SJSA1 (cell line): ENCODE data around the gene MTCH1. TPM values are rescaled to one million over a fixed set of nuclear protein-coding genes. Genes with fewer than 3 reads are reported as not detected.
A peak's percentile ranks its signal among the peaks of the same experiment; 100 is the strongest.
"Not testable (repeated sequence)": the region's sequence is repeated elsewhere in the genome, so short reads cannot be mapped to it uniquely, and the experiment has no call there.

ENCODE experiments used
- DNase-seq, 2 experiments: peaks; one replicate each; pipeline ENCODE4 v3.0.0-alpha.2; 2015 to 2020; ENCODE audit warnings: low spot score in 2 of 2, low read depth in 1 of 2
- H3K27ac ChIP-seq: fragments of 250-450 bp; sonication (Bioruptor Pico); 2 replicates; pipeline ENCODE4 v1.5.1; 2020; ENCODE audit warnings: mild to moderate bottlenecking, moderate library complexity
- H3K27me3 ChIP-seq: fragments of 250-450 bp; sonication (Bioruptor Pico); replicated peaks from 2 replicates; pipeline ENCODE4 v1.5.1; 2020; ENCODE audit warnings: mild to moderate bottlenecking, moderate library complexity
- H3K36me3 ChIP-seq: fragments of 250-450 bp; sonication (Bioruptor Pico); 2 replicates; pipeline ENCODE4 v1.5.1; 2020; ENCODE audit warnings: mild to moderate bottlenecking
- H3K4me1 ChIP-seq: fragments of 250-450 bp; sonication (Bioruptor Pico); replicated peaks from 2 replicates; pipeline ENCODE4 v1.6.1; 2021; ENCODE audit warnings: mild to moderate bottlenecking
- H3K4me3 ChIP-seq: fragments of 250-450 bp; sonication (Bioruptor Pico); 2 replicates; pipeline ENCODE4 v1.5.1; 2020; ENCODE audit warnings: mild to moderate bottlenecking
- H3K9me3 ChIP-seq: fragments of 250-450 bp; sonication (Bioruptor Pico); replicated peaks from 2 replicates; pipeline ENCODE4 v1.5.1; 2020; ENCODE audit warnings: mild to moderate bottlenecking
- total RNA-seq: library from RNA; depleted of rRNA; stranded (reverse); fragments of >200 nt; shearing (Covaris generic); gene quantifications from 2 replicates; pipeline ENCODE4 v1.2.3, GENCODE V29; 2014

Gene MTCH1
- total RNA-seq, 1 experiment from 2014 or later = 297 TPM

DNA sequence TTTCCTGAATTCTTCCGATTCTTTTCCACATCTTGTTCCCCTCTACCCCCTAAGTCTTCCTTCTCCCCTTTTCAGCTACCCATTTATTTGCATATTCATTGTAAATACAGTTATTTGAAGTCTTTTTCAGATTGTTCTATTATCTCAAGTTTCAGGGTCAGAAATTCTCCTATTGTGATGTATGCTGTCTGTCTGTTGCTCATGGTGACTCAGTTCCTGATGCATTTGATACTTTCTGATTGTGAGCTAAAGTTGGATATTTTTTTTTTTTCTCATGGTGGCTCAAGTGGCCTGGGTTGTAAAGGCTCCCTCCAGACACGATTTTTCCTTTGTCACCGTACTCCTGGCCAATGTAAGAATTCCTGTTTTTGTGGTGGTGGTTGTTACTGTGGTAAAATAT lies 36.4 kb downstream of the MTCH1 start:
- peak overlapping the region; percentile 39 for H3K27ac ChIP-seq
- no peaks in the 10 kb centered on the region for H3K36me3 ChIP-seq
- 0 out of 2 replicates have a peak, but pooled peaks cover 3% of the 10 kb centered on the region for H3K27me3 ChIP-seq
- H3K4me3 ChIP-seq = no peak overlapping the region
- H3K4me1 ChIP-seq = peaks cover 19% of the 10 kb centered on the region
- no peaks in the 10 kb centered on the region; the same call in 1 of the 2 replicates for H3K9me3 ChIP-seq
- DNase-seq = peak in 1 of 2 experiments; percentile 46

DNA sequence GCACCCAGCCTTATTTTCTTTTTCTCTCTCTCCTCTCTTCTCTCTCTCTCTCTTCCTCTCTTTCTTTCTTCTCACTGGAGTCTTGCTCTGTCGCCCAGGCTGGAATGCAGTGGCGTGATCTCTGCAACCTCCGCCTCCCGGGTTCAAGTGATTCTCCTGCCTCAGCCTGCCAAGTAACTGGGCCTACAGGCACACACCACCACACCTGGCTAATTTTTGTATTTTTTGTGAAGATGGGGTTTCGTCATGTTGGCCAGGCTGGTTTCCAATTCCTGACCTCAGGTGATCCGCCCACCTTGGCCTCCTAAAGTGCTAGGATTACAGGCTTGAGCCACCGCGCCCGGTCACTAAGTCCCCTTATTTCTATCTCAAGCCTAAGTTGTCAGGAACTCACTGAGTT lies 36.9 kb downstream of the MTCH1 start:
- not testable (repeated sequence) for DNase-seq, H3K9me3 ChIP-seq, H3K4me3 ChIP-seq, H3K27me3 ChIP-seq, H3K36me3 ChIP-seq
- Histone ChIP-seq H3K27ac (peak overlapping the region; percentile 39), H3K4me1 (peaks cover 19% of the 10 kb centered on the region)

DNA sequence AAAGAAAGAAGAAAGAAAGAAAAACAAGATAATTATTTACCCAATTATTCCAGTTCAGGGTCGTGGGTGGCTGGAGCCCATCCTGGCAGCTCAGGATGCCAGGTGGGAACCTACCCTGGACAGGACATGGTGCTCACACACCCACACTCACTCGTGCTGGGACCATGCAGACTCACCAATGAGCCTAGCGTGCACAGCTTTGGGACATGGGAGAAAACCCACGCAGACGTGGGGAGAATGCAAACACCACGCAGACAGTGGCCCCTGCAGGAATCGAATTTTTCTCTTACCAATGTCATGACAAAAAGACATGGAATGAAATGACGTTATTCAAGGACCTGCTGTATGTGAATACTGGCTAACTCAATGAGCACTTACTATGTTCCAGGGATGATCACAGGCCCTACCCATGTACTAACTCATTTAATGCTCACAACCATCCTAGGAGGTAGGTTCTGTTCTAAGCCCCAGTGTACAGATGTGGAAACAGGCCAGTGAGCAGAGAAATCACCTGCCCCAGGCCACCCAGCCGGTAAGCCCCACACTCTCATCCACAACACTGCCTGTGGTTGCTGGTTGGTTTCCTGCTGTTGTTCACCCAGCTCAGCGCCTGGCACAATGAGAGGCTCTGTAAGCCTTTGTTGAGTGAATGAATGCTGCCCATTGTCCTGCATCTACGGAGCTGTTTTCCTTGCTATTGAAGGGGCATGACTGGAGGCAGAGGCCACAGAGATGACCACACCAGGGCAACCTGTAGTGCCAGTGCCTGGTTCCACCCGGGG lies 38.2 kb downstream of the MTCH1 start:
- Histone ChIP-seq H3K27me3 (0 out of 2 replicates have a peak, but pooled peaks cover 3% of the 10 kb centered on the region), H3K4me1 (peaks cover 19% of the 10 kb centered on the region), H3K9me3 (no peaks in the 10 kb centered on the region), H3K36me3 (no peaks in the 10 kb centered on the region), H3K4me3 (no peak overlapping the region), H3K27ac (no peak overlapping the region)
- DNase-seq = no peak

DNA sequence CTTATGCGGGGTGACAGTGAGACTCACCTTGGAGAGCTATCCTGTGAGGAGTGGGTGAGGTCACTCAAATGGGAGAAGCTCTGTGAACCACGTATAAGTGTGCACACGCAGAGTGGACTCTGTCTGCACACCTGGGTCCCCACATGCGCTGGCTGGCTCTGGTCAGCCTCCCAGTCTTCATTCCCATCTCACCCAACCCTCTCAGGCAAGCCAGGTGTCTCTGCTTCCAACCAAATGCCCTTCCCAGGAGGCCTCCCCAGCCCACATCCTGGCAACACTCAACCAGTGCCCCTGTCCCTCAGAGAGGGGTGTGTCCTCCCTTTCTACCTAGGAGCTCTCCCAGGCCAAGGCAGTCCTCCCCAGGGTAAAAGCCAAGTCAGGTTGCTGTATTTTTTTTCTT lies 39.5 kb downstream of the MTCH1 start:
- Histone ChIP-seq H3K27me3 (0 out of 2 replicates have a peak, but pooled peaks cover 3% of the 10 kb centered on the region), H3K9me3 (no peaks in the 10 kb centered on the region), H3K27ac (no peak overlapping the region), H3K4me1 (peaks cover 19% of the 10 kb centered on the region), H3K4me3 (no peak overlapping the region), H3K36me3 (no peaks in the 10 kb centered on the region)
- no peak for DNase-seq

DNA sequence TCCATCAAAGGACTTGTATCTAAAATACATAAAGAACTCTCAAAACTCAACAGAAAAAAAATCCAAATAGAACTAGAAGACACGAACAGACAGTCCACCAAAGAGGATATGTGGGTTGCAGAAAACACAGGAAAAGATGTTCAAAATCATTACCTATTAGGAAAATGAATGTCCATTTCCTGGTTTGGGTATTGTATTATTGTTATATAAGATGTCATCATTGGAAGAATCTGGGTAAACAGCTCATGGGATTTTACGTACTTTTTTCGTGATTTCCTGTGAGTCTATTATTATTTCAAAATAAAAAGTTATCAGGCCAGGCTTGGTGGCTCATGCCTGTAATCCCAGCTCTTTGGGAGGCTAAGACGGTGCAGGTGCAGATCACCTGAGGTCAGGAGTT lies 40.7 kb downstream of the MTCH1 start:
- Histone ChIP-seq H3K27me3 (0 out of 2 replicates have a peak, but pooled peaks cover 3% of the 10 kb centered on the region), H3K27ac (no peak overlapping the region), H3K4me1 (peaks cover 18% of the 10 kb centered on the region), H3K4me3 (no peak overlapping the region), H3K36me3 (no peaks in the 10 kb centered on the region), H3K9me3 (no peaks in the 10 kb centered on the region)
- no peak for DNase-seq

DNA sequence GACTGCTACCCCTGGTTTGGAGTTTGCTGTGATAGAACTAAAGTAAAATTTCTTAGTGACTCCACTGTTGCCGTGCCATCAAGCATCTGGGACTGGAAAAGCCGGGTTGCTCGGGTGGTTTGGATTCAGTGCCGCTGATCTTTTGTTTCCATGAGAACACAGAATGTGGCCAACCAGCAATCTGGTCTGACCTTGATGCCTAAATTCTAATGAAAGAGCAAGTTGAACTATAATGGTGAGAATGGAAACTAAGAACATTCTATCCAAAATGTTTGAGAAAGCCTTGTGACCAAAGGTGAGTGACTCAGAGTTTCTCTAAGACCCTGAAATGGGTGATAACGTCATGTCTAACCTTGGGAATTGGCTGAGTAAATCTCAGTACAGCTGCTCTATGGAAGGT lies 41.3 kb downstream of the MTCH1 start:
- no peaks in the 10 kb centered on the region for H3K36me3 ChIP-seq
- H3K9me3 ChIP-seq = no peaks in the 10 kb centered on the region
- DNase-seq = no peak
- no peak overlapping the region for H3K4me3 ChIP-seq
- 0 out of 2 replicates have a peak, but pooled peaks cover 3% of the 10 kb centered on the region for H3K27me3 ChIP-seq
- H3K27ac ChIP-seq = no peak overlapping the region
- peaks cover 12% of the 10 kb centered on the region for H3K4me1 ChIP-seq

DNA sequence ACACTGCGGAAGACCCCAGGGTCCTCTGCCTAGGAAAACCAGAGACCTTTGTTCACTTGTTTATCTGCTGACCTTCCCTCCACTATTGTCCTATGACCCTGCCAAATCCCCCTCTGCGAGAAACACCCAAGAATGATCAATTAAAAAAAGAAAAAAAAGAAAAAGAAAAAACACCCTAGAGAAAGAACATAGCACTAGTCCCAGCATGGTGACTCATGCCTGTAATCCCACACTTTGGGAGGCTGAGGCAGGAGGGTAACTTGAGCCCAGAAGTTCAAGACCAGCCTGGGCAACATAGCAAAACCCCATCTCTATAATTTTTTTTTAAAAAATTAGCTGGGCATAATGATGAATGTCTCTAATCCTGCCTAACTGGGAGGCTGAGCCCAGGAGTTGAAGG lies 43.7 kb downstream of the MTCH1 start:
- not testable (repeated sequence) for H3K27ac ChIP-seq, H3K27me3 ChIP-seq, H3K9me3 ChIP-seq, DNase-seq, H3K4me3 ChIP-seq, H3K4me1 ChIP-seq, H3K36me3 ChIP-seq

DNA sequence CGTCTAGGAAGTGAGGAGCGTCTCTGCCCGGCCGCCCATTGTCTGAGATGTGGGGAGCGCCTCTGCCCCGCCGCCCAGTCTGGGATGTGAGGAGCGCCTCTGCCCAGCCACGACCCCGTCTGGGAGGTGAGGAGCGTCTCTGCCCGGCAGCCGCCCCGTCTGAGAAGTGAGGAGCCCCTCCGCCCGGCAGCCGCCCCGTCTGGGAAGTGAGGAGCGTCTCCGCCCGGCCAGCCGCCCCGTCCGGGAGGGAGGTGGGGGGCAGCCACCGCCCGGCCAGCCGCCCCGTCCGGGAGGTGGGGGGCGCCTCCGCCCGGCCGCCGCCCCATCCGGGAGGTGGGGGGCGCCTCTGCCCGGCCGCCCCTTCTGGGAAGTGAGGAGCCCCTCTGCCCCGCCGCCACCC lies 44.4 kb downstream of the MTCH1 start:
- not testable (repeated sequence) for H3K4me1 ChIP-seq, H3K36me3 ChIP-seq, H3K9me3 ChIP-seq, H3K27me3 ChIP-seq, DNase-seq, H3K27ac ChIP-seq, H3K4me3 ChIP-seq

DNA sequence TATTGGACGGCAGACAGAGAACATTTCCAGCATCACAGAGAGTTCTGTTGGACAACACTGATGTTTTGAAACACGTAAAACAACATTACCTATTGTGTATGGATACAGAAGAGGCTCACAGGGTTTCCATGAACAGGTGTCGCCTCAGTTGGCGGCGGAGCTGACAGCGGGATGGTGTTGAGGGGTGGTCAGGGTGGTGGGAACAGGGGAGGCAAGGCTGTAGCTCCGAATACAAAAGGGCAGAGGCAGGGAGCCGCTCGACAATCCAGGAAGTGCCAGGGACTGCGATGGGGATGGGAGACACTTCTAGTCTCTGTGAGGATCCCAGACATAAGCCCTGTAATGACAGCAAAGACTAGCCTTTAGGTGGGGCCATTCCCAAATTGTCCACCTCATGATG lies 46.0 kb downstream of the MTCH1 start:
- H3K9me3 ChIP-seq = no peaks in the 10 kb centered on the region
- H3K27me3 ChIP-seq = 0 out of 2 replicates have a peak, but pooled peaks cover 2% of the 10 kb centered on the region
- no peaks in the 10 kb centered on the region for H3K36me3 ChIP-seq
- DNase-seq = no peak
- no peak overlapping the region for H3K27ac ChIP-seq
- H3K4me1 ChIP-seq = peaks cover 11% of the 10 kb centered on the region
- no peak overlapping the region for H3K4me3 ChIP-seq

DNA sequence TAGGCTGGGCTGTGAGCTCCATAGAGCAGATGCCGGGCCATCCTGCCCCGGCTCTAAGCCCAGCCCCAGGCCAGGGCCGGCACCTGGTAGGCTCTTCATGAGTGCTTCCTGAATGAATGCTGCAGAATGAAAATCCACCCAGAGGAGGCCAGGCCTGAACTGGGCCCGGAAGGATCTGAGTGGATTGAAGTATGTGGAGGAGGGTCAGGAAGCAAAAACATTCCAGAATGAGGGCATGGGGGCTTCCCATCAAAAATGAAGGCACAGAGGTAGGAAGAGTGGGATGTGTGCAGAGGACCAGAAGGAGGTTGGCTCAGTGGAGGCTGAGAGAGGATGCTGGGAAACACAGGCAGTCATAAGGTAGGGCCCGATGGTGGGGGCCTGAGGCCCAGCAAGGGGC lies 47.0 kb downstream of the MTCH1 start:
- DNase-seq, H3K9me3 ChIP-seq, H3K27ac ChIP-seq: not testable (repeated sequence)

DNA sequence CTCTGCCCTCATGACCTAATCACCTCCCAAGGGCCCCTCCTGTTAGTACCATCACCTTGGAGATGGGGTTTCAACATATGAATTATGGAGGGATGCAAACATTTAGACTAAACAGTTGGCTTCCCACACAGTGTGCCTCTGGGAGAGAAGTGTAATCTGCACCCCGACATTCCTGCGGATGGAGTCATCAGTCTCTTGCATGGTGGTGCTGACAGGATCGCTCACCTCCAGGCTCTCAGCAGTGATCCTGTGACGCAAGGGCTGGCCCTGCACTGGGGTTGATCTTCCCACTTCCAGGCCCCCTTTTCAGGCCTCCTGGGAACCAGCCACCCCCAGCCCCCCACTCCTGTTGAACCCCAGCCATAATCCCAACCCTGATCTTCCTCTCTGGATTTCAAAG lies 47.5 kb downstream of the MTCH1 start:
- Histone ChIP-seq H3K27me3 (no peaks in the 10 kb centered on the region), H3K4me3 (no peak overlapping the region), H3K9me3 (no peaks in the 10 kb centered on the region), H3K36me3 (no peaks in the 10 kb centered on the region), H3K27ac (no peak overlapping the region), H3K4me1 (peaks cover 26% of the 10 kb centered on the region)
- DNase-seq = no peak

More for the DNA sequence above, 47.0 kb downstream of the MTCH1 start:
- not testable (repeated sequence) for H3K27me3 ChIP-seq, H3K4me3 ChIP-seq, H3K36me3 ChIP-seq
- H3K4me1 ChIP-seq = peaks cover 21% of the 10 kb centered on the region

DNA sequence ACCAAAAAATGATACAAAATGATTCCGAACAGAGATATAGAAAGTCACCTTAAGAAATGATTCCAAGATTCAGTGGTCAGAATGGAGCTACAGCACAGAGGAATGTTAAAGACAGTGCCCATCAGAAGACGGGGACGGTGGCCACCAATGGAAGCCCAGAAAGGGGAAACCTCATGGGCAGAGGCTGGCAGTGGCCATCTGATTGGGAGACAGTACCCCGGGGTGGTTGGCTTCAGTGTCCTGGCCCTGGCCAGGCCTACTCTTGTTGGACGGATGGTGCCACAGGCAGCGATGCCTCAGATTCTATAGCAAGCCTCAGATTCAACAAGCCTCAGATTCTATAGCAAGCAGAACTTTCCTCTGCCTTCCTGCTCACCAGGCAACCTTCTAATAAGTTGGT lies 48.1 kb downstream of the MTCH1 start:
- Histone ChIP-seq H3K27ac (no peak overlapping the region), H3K4me1 (peaks cover 33% of the 10 kb centered on the region)

DNA sequence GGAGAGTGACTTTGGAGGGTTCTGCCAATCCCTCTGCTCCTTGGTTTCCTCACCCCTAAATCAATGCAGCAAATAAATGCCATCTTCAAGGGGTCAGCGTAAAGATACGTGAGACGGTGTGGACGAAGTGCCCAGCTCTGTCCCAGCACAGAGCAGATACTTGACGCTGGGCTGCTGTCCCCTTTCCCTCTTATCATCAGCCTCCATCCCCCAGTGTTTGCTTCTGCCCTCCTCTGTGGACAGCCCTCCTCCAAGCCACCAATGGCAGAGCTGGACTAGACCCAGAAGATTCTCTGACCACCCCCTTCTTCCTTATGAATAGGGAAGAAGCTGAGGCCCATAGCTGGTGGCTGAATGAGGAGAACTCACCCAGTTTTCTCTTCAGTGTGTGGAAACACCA lies 49.2 kb downstream of the MTCH1 start:
- H3K27ac ChIP-seq = no peak overlapping the region
- H3K27me3 ChIP-seq = no peaks in the 10 kb centered on the region
- peaks cover 37% of the 10 kb centered on the region for H3K4me1 ChIP-seq
- no peaks in the 10 kb centered on the region for H3K36me3 ChIP-seq
- no peak overlapping the region for H3K4me3 ChIP-seq
- DNase-seq = no peak
- H3K9me3 ChIP-seq = no peaks in the 10 kb centered on the region

More for the DNA sequence above, 48.1 kb downstream of the MTCH1 start:
- H3K9me3 ChIP-seq = no peaks in the 10 kb centered on the region
- H3K4me3 ChIP-seq = no peak overlapping the region
- no peaks in the 10 kb centered on the region for H3K27me3 ChIP-seq
- no peak for DNase-seq
- H3K36me3 ChIP-seq = no peaks in the 10 kb centered on the region

DNA sequence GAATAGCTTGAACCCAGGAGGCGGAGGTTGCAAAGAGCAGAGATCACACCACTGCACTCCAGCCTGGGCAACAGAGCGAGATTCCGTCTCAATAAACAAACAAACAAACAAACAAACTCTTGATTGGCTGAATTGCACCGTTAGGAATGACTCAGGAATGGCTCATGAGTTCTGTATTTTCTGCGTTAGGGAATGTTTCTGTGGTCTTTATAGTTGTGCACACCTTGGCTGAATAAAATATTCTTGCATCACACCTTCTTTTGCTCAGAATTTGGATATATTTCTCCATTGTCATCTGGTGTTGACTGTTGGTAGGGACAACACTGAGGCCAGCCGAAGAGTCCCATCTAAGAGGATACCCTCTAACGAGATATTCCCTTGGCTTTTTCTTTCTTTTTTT lies 51.1 kb downstream of the MTCH1 start:
- no peaks in the 10 kb centered on the region for H3K36me3 ChIP-seq
- no peak overlapping the region; the same call in 1 of the 2 replicates for H3K27ac ChIP-seq
- peaks cover 37% of the 10 kb centered on the region for H3K4me1 ChIP-seq
- H3K27me3 ChIP-seq = no peaks in the 10 kb centered on the region
- DNase-seq = no peak
- no peak overlapping the region for H3K4me3 ChIP-seq
- H3K9me3 ChIP-seq = no peaks in the 10 kb centered on the region
